GM12878 (cell line): ENCODE results near the gene CYREN.

Source experiments
- CBFB ChIP-seq: IDR thresholded peaks from 2 replicates; pipeline ENCODE4 v1.6.1; 2016; ENCODE audit warnings: antibody characterized with exemption, low read depth
- CEBPB ChIP-seq, 2 experiments: fragments of 150-350 bp in 1 of 2; IDR thresholded peaks; 2 replicates each; pipeline ENCODE4 v1.6.1; 2012 to 2014; ENCODE audit warnings: low read depth in 2 of 2, low read length in 2 of 2, borderline replicate concordance in 1 of 2, inconsistent platforms in 1 of 2
- ETV6 ChIP-seq, 2 experiments: fragments of 450-650 bp in 1 of 2; IDR thresholded peaks in 1 of 2; conservative IDR thresholded peaks in 1 of 2; 2 replicates each; pipeline ENCODE4 v1.6.1; 2014; ENCODE audit warnings: antibody characterized with exemption in 1 of 2, borderline replicate concordance in 1 of 2, low read depth in 1 of 2, mild to moderate bottlenecking in 1 of 2, moderate library complexity in 1 of 2
- GATAD2B ChIP-seq: fragments of 450-650 bp; conservative IDR thresholded peaks from 2 replicates; pipeline ENCODE4 v1.6.1; 2017; ENCODE audit warnings: low read depth, mild to moderate bottlenecking, moderate library complexity
- JUNB ChIP-seq: IDR thresholded peaks from 2 replicates; pipeline ENCODE4 v1.6.1; 2016; ENCODE audit warnings: antibody characterized with exemption, mild to moderate bottlenecking
- MEF2A ChIP-seq: IDR thresholded peaks from 2 replicates; pipeline ENCODE4 v1.6.1; 2011; ENCODE audit warnings: low read depth, mild to moderate bottlenecking, low read length, moderate library complexity; ENCODE audit not compliant: insufficient read depth
- POLR2A ChIP-seq: IDR thresholded peaks from 2 replicates; pipeline ENCODE4 v1.6.1; 2011; ENCODE audit warnings: low read depth, mild to moderate bottlenecking, low read length
- POLR2AphosphoS2 ChIP-seq: IDR thresholded peaks from 2 replicates; pipeline ENCODE4 v1.6.1; 2011; ENCODE audit warnings: low read depth, mild to moderate bottlenecking, low read length, improper control_type of control experiment, moderate library complexity
- RCOR1 ChIP-seq: conservative IDR thresholded peaks from 2 replicates; pipeline ENCODE4 v1.6.1; 2012; ENCODE audit warnings: low read depth, low read length, improper control_type of control experiment
- ZSCAN29 ChIP-seq: fragments of 450-650 bp; IDR thresholded peaks from 2 replicates; pipeline ENCODE4 v1.6.1; 2017; ENCODE audit warnings: mild to moderate bottlenecking, moderate library complexity
- TF ChIP-seq, protein P1 (sequence below): fragments of 450-650 bp; conservative IDR thresholded peaks from 2 replicates; pipeline ENCODE4 v1.6.1; 2017; ENCODE audit warnings: mild to moderate bottlenecking, moderate library complexity
- TF ChIP-seq, protein P2 (sequence below): IDR thresholded peaks from 2 replicates; pipeline ENCODE4 v1.6.1; 2012; ENCODE audit warnings: low read depth, low read length, improper control_type of control experiment

DNA sequence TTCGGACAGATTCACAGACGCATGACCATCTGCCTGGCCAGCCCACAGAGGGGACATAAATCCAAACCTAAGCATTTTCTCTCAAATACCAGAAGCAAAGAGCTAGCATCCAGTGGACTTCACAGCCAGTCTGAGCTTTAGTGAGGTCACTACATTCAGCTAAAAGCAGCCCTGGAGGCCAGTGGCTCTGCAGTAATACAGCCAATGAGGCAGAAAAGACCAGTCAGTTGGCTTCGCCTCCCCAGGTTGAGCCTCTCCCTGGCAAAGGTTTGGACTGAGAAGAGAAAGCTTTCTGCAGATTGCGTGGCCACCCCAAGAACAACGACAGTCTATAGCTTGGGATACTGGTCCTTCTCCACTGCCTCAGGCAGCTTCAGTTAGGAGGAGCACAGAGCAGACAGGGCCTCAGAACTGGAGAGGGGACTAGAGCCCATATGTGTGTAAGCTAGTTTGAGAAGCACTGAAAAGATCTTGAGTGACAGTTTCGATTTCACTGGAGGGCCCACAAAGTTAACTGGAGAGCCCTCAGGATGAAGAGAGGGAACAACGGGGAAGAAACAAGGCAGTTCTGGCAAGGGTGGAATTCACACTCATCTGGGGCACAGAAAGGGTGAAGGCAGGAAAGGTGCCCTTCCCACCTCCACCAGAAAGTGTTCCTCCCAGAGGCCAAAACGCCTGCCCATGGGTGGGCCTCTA lies 37.0 kb upstream of the CYREN start:
- TF ChIP-seq POLR2AphosphoS2 (no peak), MEF2A (no peak), CEBPB (IDR thresholded peaks at IDR 0.05; ENCODE audit: borderline replicate concordance in 1 of 2, low read depth in 2 of 2, low read length in 2 of 2) (no peak), JUNB (no peak), ZSCAN29 (no peak), POLR2A (peak; percentile 28; the same call in 1 of the 2 replicates), CBFB (no peak), GATAD2B (no peak), RCOR1 (no peak), ETV6 (conservative IDR thresholded peaks at IDR 0.05 in 1 of 2, IDR thresholded peaks at IDR 0.05 in 1 of 2; ENCODE audit: borderline replicate concordance in 1 of 2, low read depth in 1 of 2) (no peak)
- TF ChIP-seq, protein P1, sequence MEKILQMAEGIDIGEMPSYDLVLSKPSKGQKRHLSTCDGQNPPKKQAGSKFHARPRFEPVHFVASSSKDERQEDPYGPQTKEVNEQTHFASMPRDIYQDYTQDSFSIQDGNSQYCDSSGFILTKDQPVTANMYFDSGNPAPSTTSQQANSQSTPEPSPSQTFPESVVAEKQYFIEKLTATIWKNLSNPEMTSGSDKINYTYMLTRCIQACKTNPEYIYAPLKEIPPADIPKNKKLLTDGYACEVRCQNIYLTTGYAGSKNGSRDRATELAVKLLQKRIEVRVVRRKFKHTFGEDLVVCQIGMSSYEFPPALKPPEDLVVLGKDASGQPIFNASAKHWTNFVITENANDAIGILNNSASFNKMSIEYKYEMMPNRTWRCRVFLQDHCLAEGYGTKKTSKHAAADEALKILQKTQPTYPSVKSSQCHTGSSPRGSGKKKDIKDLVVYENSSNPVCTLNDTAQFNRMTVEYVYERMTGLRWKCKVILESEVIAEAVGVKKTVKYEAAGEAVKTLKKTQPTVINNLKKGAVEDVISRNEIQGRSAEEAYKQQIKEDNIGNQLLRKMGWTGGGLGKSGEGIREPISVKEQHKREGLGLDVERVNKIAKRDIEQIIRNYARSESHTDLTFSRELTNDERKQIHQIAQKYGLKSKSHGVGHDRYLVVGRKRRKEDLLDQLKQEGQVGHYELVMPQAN: no peak
- TF ChIP-seq, protein P2, sequence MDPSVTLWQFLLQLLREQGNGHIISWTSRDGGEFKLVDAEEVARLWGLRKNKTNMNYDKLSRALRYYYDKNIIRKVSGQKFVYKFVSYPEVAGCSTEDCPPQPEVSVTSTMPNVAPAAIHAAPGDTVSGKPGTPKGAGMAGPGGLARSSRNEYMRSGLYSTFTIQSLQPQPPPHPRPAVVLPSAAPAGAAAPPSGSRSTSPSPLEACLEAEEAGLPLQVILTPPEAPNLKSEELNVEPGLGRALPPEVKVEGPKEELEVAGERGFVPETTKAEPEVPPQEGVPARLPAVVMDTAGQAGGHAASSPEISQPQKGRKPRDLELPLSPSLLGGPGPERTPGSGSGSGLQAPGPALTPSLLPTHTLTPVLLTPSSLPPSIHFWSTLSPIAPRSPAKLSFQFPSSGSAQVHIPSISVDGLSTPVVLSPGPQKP: no peak
